ENCODE data around the gene FGD4.

GRCh38 chr12:32522331-32523221 is 123.2 kb downstream of the FGD4 start:
- TF ChIP-seq, protein P1, sequence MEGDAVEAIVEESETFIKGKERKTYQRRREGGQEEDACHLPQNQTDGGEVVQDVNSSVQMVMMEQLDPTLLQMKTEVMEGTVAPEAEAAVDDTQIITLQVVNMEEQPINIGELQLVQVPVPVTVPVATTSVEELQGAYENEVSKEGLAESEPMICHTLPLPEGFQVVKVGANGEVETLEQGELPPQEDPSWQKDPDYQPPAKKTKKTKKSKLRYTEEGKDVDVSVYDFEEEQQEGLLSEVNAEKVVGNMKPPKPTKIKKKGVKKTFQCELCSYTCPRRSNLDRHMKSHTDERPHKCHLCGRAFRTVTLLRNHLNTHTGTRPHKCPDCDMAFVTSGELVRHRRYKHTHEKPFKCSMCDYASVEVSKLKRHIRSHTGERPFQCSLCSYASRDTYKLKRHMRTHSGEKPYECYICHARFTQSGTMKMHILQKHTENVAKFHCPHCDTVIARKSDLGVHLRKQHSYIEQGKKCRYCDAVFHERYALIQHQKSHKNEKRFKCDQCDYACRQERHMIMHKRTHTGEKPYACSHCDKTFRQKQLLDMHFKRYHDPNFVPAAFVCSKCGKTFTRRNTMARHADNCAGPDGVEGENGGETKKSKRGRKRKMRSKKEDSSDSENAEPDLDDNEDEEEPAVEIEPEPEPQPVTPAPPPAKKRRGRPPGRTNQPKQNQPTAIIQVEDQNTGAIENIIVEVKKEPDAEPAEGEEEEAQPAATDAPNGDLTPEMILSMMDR (IDR thresholded peaks at IDR 0.05) = no peak
- no peak for TF ChIP-seq POLR2A (IDR thresholded peaks at IDR 0.05)
